GM23338 (cell line): Measurements from ENCODE around the gene POMT2. TPM values are rescaled to one million over a fixed set of nuclear protein-coding genes. Genes with fewer than 3 reads are reported as not detected.

ENCODE experiments used
- ETS1 ChIP-seq: IDR thresholded peaks from 2 replicates; pipeline ENCODE4 v1.6.1; 2016; ENCODE audit warnings: antibody characterized with exemption
- EZH2 ChIP-seq: fragments of 200-600 bp; sonication (generic); IDR thresholded peaks from one replicate; pipeline ENCODE4 v1.8.0; 2017; ENCODE audit warnings: antibody characterized with exemption, mild to moderate bottlenecking, low read depth; ENCODE audit not compliant: unreplicated experiment
- EZH2phosphoT487 ChIP-seq: fragments of 200-600 bp; sonication (generic); IDR thresholded peaks from one replicate; pipeline ENCODE4 v1.8.1; 2018; ENCODE audit warnings: antibody characterized with exemption; ENCODE audit not compliant: unreplicated experiment
- JUNB ChIP-seq: IDR thresholded peaks from one replicate; pipeline ENCODE4 v1.6.1; 2016; ENCODE audit warnings: antibody characterized with exemption; ENCODE audit not compliant: unreplicated experiment
- NANOG ChIP-seq: IDR thresholded peaks from 2 replicates; pipeline ENCODE4 v1.6.1; 2016; ENCODE audit warnings: antibody characterized with exemption, borderline replicate concordance
- POLR2AphosphoS5 ChIP-seq: IDR thresholded peaks from 2 replicates; pipeline ENCODE4 v1.6.1; 2016; ENCODE audit warnings: antibody characterized with exemption, low read depth
- REST ChIP-seq: IDR thresholded peaks from one replicate; pipeline ENCODE4 v1.6.1; 2018; ENCODE audit warnings: antibody characterized with exemption; ENCODE audit not compliant: unreplicated experiment
- STAT1 ChIP-seq: IDR thresholded peaks from one replicate; pipeline ENCODE4 v1.6.1; 2016; ENCODE audit warnings: antibody characterized with exemption; ENCODE audit not compliant: unreplicated experiment
- ZNF114 ChIP-seq: fragments of 250-450 bp; sonication (Bioruptor Pico); IDR thresholded peaks from 2 replicates; pipeline ENCODE4 v1.5.0; 2020; ENCODE audit warnings: mild to moderate bottlenecking, moderate library complexity
- ZNF331 ChIP-seq: fragments of 250-450 bp; sonication (Bioruptor Pico); IDR thresholded peaks from 2 replicates; pipeline ENCODE4 v1.5.0; 2020; ENCODE audit warnings: low read depth, mild to moderate bottlenecking, moderate library complexity
- ZNF462 ChIP-seq: fragments of 250-450 bp; sonication (Bioruptor Pico); IDR thresholded peaks from 2 replicates; pipeline ENCODE4 v1.5.0; 2020; ENCODE audit warnings: mild to moderate bottlenecking, moderate library complexity
- polyA plus RNA-seq: library from polyadenylated mRNA; unstranded; fragments of >200 nt; fragmentation: Nextera tagmentation; extraction: Ambion mirVana; gene quantifications from 2 replicates; pipeline ENCODE4 v1.2.1, GENCODE V29; 2016
- total RNA-seq: library from RNA; depleted of rRNA; stranded (reverse); fragments of >200 nt; shearing (Covaris generic); gene quantifications from 2 replicates; pipeline ENCODE4 v1.2.3, GENCODE V29; 2014
- TF ChIP-seq, protein P1 (sequence below), 2 experiments: fragments of 200-600 bp in 1 of 2; sonication (generic) in 1 of 2; conservative IDR thresholded peaks; 2 replicates each; pipeline versions ENCODE4 v1.5.1 to v1.6.1; 2016 to 2017; ENCODE audit warnings: antibody characterized with exemption in 2 of 2, low read depth in 2 of 2, mild to moderate bottlenecking in 2 of 2, moderate library complexity in 1 of 2

The POMT2 gene
- total and polyA plus RNA-seq, 2 experiments from 2014 or later, result 24.3 to 29.9 TPM

DNA sequence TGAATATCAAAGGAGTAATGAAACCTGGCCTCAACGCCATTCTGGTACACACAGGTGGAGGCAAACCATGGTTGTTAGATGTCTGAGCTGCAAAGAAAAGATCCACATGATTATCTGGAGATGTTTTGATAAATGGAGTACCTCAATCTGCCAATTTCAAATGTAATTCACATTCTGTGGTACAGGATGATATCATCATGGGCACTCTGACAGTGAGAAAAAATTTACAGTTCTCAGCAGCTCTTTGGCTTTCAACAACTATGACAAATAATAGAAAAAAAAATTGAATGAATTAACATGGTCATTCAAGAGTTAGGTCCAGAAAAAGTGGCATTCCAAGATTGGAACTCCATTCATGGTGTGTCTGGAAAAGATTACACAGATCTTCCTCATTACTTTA, 38.9 kb upstream of the POMT2 start (continued):
- TF ChIP-seq ZNF462 (no peak), STAT1 (no peak), EZH2 (no peak), ETS1 (no peak), REST (no peak), NANOG (no peak), POLR2AphosphoS5 (no peak), ZNF331 (CRISPR knock-in tag) (no peak), EZH2phosphoT487 (no peak), JUNB (no peak), ZNF114 (CRISPR knock-in tag) (no peak)
- TF ChIP-seq, protein P1, sequence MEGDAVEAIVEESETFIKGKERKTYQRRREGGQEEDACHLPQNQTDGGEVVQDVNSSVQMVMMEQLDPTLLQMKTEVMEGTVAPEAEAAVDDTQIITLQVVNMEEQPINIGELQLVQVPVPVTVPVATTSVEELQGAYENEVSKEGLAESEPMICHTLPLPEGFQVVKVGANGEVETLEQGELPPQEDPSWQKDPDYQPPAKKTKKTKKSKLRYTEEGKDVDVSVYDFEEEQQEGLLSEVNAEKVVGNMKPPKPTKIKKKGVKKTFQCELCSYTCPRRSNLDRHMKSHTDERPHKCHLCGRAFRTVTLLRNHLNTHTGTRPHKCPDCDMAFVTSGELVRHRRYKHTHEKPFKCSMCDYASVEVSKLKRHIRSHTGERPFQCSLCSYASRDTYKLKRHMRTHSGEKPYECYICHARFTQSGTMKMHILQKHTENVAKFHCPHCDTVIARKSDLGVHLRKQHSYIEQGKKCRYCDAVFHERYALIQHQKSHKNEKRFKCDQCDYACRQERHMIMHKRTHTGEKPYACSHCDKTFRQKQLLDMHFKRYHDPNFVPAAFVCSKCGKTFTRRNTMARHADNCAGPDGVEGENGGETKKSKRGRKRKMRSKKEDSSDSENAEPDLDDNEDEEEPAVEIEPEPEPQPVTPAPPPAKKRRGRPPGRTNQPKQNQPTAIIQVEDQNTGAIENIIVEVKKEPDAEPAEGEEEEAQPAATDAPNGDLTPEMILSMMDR (conservative IDR thresholded peaks at IDR 0.05; ENCODE audit: low read depth in 2 of 2), result no peak
